NOMO-1 treated with dmso at 0.1 percent for 144 hours (cell line): ENCODE results near the gene ITPRID1.

Source experiments
- DNase-seq: peaks from one replicate; lab custom pipeline; 2025; ENCODE audit not compliant: unreplicated experiment; lab: John Stamatoyannopoulos, UW

Gene ITPRID1

GRCh38 chr7:31633467-31633866 lies 119.6 kb downstream of the ITPRID1 start:
- DNase-seq: no peak

GRCh38 chr7:31633894-31634494 lies 120.1 kb downstream of the ITPRID1 start:
- peak; percentile 17 for DNase-seq

- DNase-seq: peak; percentile 71
Observed at GRCh38 chr7:31640381-31640780, 126.5 kb downstream of the ITPRID1 start.

GRCh38 chr7:31642681-31643115 lies 128.8 kb downstream of the ITPRID1 start:
- no peak for DNase-seq

GRCh38 chr7:31646942-31647341 lies 133.1 kb downstream of the ITPRID1 start:
- no peak for DNase-seq

- DNase-seq: peak; percentile 12
Observed at GRCh38 chr7:31647511-31647910, 133.6 kb downstream of the ITPRID1 start.

- DNase-seq: no peak
Observed at GRCh38 chr7:31648288-31648687, 134.4 kb downstream of the ITPRID1 start.

GRCh38 chr7:31648880-31649279 lies 135.0 kb downstream of the ITPRID1 start:
- DNase-seq: no peak

GRCh38 chr7:31651234-31652062 lies 137.6 kb downstream of the ITPRID1 start:
- no peak for DNase-seq

GRCh38 chr7:31652063-31652326 lies 138.1 kb downstream of the ITPRID1 start:
- no peak for DNase-seq

- DNase-seq: no peak
Observed at GRCh38 chr7:31663072-31663471, 149.2 kb downstream of the ITPRID1 start.

- peak; percentile 76 for DNase-seq
Observed at GRCh38 chr7:31664890-31665289, 151.0 kb downstream of the ITPRID1 start.

GRCh38 chr7:31665546-31665945 lies 151.7 kb downstream of the ITPRID1 start:
- no peak for DNase-seq

GRCh38 chr7:31669461-31669860 lies 155.6 kb downstream of the ITPRID1 start:
- no peak for DNase-seq

GRCh38 chr7:31679574-31680305 lies 165.8 kb downstream of the ITPRID1 start:
- DNase-seq: no peak

GRCh38 chr7:31683445-31684225 lies 169.7 kb downstream of the ITPRID1 start:
- no peak for DNase-seq

GRCh38 chr7:31687024-31687748 lies 173.3 kb downstream of the ITPRID1 start, which contains the start of gene PPP1R17:
Gene PPP1R17, plus strand, starts transcription at chr7:31687215. Its CDS starts 5,227 bp downstream, at chr7:31692442.
- DNase-seq: no peak

GRCh38 chr7:31688372-31688771 lies 174.5 kb downstream of the ITPRID1 start:
- peak; percentile 87 for DNase-seq

GRCh38 chr7:31688996-31689395 lies 175.1 kb downstream of the ITPRID1 start:
- DNase-seq: no peak

GRCh38 chr7:31690935-31691334 lies 177.0 kb downstream of the ITPRID1 start:
- DNase-seq: no peak
